ENCODE data around the gene PIK3CD. TPM values are rescaled to one million over a fixed set of nuclear protein-coding genes. Genes with fewer than 3 reads are reported as not detected.

Gene PIK3CD
- total RNA-seq, 6 experiments from 2014 or later = 7.3 to 14.6 (median 9.2) TPM

- Mint-ChIP-seq H3K9me3 (no peaks in the 10 kb centered on the region; the same call in 1 of the 2 replicates), H3K4me1 (ENCODE audit: low read depth) (peaks cover 55% of the 10 kb centered on the region), H3K36me3 (ENCODE audit: low read depth) (peaks cover 9% of the 10 kb centered on the region), H3K27me3 (ENCODE audit: insufficient read depth) (no peaks in the 10 kb centered on the region; the same call in 1 of the 2 replicates), H3K4me3 (peak overlapping the region; percentile 80), H3K27ac (peak overlapping the region; percentile 96)
- 0 out of 2 replicates have a peak, but pooled peaks have one; percentile 12 for TF ChIP-seq CTCF (IDR thresholded peaks at IDR 0.05)
- DNase-seq = peak; percentile 90
Observed at GRCh38 chr1:9700340-9700739, 48.8 kb downstream of the PIK3CD start.

GRCh38 chr1:9701665-9702064, 50.1 kb downstream of the PIK3CD start:
- Mint-ChIP-seq H3K4me1 (ENCODE audit: low read depth) (peaks cover 68% of the 10 kb centered on the region), H3K27me3 (ENCODE audit: insufficient read depth) (no peaks in the 10 kb centered on the region; the same call in 1 of the 2 replicates), H3K27ac (peak overlapping the region; percentile 96; the same call in 1 of the 2 replicates), H3K36me3 (ENCODE audit: low read depth) (peaks cover 9% of the 10 kb centered on the region), H3K4me3 (no peak overlapping the region), H3K9me3 (no peaks in the 10 kb centered on the region; the same call in 1 of the 2 replicates)
- TF ChIP-seq CTCF (IDR thresholded peaks at IDR 0.05) = no peak
- peak; percentile 39 for DNase-seq

GRCh38 chr1:9703165-9703509, 51.6 kb downstream of the PIK3CD start:
- DNase-seq = no peak
- no peaks in the 10 kb centered on the region; the same call in 1 of the 2 replicates for H3K27me3 Mint-ChIP-seq (ENCODE audit: insufficient read depth)
- no peak overlapping the region for H3K4me3 Mint-ChIP-seq
- no peak for TF ChIP-seq CTCF (IDR thresholded peaks at IDR 0.05)
- H3K36me3 Mint-ChIP-seq (ENCODE audit: low read depth) = peaks cover 9% of the 10 kb centered on the region
- no peaks in the 10 kb centered on the region; the same call in 1 of the 2 replicates for H3K9me3 Mint-ChIP-seq
- H3K27ac Mint-ChIP-seq = no peak overlapping the region
- H3K4me1 Mint-ChIP-seq (ENCODE audit: low read depth) = peaks cover 68% of the 10 kb centered on the region

GRCh38 chr1:9703681-9704080, 52.1 kb downstream of the PIK3CD start:
- Mint-ChIP-seq H3K27ac (peak overlapping the region; percentile 44), H3K9me3 (no peaks in the 10 kb centered on the region; the same call in 1 of the 2 replicates), H3K36me3 (ENCODE audit: low read depth) (peaks cover 9% of the 10 kb centered on the region), H3K4me1 (ENCODE audit: low read depth) (peaks cover 64% of the 10 kb centered on the region), H3K4me3 (no peak overlapping the region), H3K27me3 (ENCODE audit: insufficient read depth) (no peaks in the 10 kb centered on the region; the same call in 1 of the 2 replicates)
- DNase-seq = no peak
- TF ChIP-seq CTCF (IDR thresholded peaks at IDR 0.05) = no peak

GRCh38 chr1:9705337-9706093, 54.0 kb downstream of the PIK3CD start:
- Mint-ChIP-seq H3K9me3 (no peaks in the 10 kb centered on the region; the same call in 1 of the 2 replicates), H3K4me1 (ENCODE audit: low read depth) (peaks cover 46% of the 10 kb centered on the region), H3K36me3 (ENCODE audit: low read depth) (peaks cover 13% of the 10 kb centered on the region), H3K27ac (peak overlapping the region; percentile 19), H3K27me3 (ENCODE audit: insufficient read depth) (no peaks in the 10 kb centered on the region; the same call in 1 of the 2 replicates), H3K4me3 (peak overlapping the region; percentile 37; the same call in 1 of the 2 replicates)
- peak; percentile 49 for DNase-seq
- TF ChIP-seq CTCF (IDR thresholded peaks at IDR 0.05) = no peak

Measured in HFFc6 (cell line).